ENCODE measurements around the gene TMEM238.

Gene TMEM238

DNA sequence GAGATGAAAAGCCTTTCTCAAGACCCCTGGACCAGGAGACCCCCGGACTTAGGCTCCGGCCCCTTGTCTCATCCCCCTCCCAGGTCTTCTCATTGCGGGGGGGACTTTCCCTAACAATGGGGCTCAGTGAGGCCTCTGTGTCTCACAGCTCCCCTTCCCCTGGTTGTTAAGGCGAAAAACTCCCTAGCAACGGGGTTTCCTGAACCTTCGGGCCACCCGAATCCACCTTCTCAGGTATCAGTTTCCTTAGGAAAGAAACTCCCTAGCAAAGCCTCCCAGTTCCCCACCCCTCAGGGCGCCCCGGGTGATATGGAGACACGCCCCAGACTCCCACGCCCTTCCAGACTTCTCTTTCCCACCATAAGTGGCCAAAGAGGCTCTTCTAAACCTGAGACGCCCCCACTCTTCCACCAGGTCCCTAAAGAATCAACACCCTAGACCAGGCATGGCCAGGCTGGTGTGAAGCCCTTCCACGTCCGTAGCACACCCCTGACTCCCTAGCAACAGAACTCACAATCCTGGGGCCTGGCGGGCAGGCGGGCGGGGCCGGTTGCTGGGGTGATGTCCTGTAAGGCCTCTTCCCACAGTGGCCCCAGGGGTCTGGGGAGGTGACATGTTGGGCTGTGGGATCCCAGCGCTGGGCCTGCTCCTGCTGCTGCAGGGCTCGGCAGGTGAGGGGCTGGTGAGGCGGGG is 7.7 kb downstream of the TMEM238 start, which contains the start of gene TMEM190:
Gene TMEM190 (plus strand): TSS at position 586 of the 693 bp plus-strand sequence. CDS start 28 bp downstream, at position 614.
- peak; percentile 2 for DNase-seq

- no peak for DNase-seq
These were observed 9.9 kb downstream of the TMEM238 start for GRCh38 chr19:55373993-55374757.

DNA sequence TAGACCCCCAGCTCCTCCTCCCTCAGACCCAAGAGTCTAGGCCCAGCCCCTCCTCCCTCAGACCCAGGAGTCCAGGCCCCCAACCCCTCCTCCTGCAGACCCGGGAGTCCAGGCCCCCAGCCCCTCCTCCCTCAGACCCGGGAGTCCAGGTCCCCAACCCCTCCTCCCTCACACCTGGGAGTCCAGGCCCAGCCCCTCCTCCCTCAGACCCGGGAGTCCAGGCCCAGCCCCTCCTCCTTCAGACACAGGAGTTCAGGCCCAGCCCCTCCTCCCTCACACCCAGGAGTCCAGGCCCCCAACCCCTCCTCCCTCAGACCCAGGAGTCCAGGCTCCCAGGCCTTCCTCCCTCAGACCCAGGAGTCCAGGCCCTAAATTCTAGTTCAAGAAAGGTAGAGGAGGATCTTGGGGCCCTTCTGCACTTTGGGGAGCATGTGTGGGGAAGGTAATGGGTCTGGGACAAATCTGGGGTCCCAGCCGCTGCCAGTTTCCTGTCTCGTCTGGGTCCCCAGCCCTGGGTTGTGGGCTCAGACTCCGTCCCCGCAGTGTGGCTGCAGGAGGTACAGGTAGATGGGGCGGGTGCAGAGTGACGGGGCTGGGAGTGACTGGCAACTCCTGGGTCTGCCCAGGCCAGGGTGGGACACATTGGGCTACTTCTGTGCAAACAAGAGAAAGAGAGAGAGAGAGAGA is 10.6 kb downstream of the TMEM238 start:
- no peak for DNase-seq

- DNase-seq, result no peak
These were observed 11.6 kb downstream of the TMEM238 start for GRCh38 chr19:55372316-55373081.

DNA sequence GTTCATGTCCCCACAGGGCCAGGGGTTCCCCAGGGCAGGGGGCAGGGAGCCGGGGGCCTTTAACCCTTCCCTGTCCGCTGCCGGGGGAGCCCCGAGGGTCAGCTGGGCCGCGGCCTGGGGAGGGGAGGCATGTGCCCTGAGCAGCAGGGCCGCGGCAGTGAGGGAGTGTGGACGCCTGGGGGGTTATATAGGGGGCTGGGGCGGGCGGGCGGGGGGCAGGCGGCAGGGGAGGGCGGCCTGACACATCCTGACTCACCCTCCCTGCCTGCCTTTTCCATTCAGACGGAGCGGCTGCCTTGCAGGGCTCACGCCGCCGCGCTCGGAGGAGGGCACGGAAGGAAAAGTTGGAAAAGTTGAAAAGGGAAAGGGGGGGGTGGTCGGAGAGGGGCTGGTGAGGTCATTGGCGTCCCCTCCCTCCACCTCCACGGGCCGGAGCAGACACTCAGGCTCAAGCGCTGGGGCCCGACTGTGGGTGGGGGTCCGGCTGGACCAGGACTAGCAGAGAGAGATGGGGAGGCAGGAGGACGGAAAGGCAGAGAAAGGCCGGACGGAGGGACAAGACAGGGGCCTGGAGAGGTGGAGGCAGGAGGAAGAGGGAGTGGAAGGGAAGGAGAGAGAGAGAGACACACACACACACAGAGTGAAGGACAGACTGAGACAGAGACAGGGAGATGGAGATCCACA is 13.6 kb downstream of the TMEM238 start, which contains the start of gene IL11:
Gene IL11 (minus strand): TSS at position 159 of the 684 bp plus-strand sequence. CDS start 153 bp downstream, at position 6.
- DNase-seq, result no peak

DNA sequence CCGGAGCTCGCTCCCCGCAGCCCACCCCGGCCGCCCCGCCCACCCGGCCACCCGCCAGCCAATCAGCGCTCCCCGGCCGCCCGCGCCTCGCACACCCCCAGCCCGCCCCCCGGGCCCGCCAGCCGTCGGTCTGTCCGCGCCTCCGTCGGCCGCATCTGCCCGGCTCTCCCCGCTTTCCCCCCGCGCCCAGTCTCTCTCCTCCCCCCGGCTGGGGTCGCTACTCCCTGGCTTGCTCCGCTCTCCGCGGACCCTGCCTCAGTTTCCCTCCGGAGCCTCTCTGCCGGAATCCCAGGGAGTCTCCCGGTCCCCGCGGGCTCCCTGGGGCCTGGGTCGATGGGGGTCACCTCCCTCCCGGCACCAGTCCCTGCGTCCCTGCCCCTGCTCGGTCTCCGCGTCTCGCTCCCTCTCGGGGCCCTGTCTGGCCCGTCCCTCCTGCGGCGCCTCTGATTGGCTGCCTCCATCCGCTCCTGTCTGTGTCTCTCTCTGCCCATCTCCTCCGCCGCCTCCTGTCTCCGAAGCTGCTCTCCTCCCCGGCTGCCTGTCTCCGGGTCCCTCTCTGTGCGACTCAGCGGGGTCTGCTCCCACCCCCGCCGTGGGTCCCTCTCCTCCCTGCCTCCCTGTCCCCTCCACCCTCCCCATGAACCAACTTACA is 14.3 kb downstream of the TMEM238 start:
- DNase-seq, result peak; percentile 25

DNA sequence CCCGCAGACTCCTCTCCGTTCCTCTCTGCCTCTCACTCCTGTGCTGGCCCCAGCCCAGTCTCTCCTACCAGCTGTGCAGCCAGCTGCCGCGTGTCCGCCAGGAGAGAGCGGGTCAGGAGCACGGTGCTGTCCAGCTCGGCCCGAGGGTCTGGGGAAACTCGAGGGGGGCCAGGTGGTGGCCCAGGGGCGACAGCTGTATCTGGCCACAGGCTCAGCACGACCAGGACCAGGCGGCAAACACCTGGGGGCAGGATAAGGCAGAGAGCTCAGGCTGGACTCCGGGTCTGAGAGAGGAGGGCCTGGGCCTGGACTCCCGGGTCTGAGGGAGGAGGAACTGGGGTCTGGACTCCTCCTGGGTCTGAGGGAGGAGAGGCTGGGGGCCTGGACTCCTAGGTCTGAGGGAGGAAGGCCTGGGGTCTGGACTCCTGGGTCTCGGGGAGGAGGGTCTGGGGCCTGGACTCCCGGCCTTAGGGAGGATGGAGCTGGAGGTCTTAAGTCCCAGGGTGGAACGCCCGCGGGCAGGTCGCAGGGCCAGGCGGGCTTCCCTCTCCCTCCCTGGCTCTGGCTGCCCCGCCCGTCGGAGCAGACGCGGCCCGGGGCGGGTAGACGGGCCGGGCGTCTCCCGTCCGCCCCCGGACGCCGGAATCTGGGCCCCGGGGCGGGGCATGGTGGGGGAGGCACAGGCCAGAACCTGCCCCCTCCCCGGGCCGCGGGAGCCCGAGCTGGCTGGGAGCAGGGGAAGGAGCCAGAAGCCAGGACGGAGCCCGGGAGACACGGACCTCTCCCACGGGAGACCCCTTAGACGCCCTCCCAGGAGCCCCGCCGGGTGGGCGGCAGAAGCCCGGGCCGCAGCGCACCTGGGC is 15.2 kb downstream of the TMEM238 start:
- DNase-seq, result no peak

DNA sequence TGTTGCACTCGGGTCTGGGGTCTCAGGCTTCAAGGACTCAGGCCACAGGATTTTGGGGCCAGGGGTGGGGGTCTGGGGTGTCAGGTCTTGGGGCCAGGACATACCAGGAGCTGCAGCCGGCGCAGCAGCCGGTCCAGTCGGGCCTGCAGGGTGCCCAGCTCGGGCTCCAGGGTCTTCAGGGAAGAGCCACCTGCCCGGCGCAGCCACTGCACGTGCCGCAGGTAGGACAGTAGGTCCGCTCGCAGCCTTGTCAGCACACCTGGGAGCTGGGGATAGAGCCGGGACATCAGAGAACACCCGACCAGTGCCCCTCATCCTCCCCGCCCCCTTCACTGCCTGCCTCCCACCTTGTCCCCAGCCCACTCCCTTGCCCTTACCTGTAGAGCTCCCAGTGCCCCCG is 16.0 kb downstream of the TMEM238 start:
- DNase-seq, result no peak

GRCh38 chr19:55366790-55367189 is 17.3 kb downstream of the TMEM238 start:
- no peak for DNase-seq

DNA sequence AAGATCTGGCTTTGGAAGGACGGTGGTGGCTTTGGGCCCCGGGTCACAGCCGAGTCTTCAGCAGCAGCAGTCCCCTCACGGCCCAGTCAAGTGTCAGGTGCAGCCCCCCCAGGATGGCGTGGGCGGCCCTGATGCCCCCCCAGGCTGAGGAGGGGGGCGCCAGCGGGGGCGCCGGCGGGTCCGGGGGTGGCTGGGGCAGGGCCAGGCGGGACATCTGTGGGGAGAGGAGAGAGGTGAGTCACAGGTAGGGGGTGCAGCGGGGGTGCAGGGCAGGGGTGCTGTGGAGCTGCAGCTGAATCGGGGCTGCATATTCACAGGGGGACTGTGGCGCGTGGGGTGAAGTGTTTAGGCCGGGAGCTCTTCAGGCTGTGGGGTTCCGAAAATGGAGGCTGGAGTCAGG is 18.1 kb downstream of the TMEM238 start:
- DNase-seq, result no peak

GRCh38 chr19:55365245-55365644 is 18.8 kb downstream of the TMEM238 start:
- no peak for DNase-seq

DNA sequence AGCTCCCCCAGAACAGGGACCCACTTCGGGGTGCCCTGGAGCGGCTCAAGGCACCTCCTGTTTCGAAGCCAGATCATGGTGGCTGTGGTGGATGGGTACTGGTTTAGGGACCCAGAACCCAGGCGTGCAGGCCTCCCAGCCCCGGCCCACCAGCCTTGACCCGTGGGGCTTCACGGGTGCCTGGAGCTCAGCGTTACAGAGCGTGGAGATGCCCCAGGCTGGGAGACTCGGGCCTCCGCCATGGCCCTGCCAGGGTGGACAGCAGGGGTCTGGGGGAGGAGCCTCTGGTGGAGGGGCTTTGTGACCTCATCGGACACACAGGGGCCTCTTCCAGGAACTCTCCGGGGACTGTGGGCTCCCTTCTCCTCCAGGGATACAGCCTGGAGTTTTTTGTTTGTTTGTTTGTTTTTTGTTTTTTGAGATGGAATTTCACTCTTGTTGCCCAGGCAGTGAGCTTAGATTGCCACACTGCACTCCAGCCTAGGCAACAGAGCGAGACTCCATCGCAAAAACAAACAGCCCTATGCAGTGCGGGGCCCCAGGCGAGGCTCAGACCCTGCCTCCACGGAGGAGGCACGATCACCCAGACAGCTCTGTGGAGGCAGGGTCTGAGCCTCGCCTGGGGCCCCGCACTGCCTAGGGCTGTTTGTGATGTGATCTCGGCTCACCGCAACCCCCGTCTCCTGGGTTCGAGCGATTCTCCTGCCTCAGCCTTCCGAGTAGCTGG is 20.9 kb downstream of the TMEM238 start, which contains the start of gene GARIN5B:
Gene GARIN5B (minus strand): TSS at position 271 of the 727 bp plus-strand sequence. CDS start 194 bp downstream, at position 77.
- DNase-seq, result no peak

DNA sequence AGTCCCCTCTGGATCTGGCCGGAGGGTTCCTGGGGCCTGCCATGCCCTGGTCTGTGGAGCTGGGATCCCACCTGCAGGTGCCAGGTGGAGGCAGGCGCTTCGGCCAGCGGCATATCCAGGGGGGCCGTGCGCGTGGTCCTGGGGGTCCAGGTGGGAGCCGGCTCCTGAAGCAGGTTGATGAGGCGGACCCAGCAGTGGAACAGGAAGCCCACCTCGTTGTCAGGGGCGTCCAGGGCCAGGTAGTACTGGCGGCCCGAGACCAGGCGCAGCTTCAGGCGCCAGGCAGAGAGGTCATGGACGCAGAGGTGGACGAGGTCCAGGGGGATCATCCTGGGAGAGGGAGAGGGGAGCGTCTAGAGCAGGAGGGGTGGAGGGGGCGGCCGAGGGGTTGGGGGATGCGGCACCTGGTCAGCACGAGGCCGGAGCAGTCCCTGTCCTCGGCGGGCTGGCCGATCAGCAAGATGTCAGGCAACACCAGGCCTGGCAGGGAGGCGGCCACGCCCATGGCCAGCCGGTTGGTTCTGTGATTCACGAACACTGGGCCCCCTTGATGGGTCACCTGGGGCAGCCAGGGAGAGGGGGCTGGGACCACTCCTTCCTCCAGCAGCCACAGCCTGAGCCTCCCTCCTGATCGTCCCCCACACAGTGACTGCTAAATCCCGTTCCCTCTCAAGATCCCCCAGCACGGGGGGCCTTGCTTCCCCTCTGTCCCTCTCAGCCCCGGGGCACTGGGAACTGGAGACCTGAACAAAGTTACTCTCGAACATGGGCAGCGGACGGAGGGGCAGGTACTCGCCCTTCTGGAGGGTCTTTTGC is 21.7 kb downstream of the TMEM238 start:
- no peak for DNase-seq

DNA sequence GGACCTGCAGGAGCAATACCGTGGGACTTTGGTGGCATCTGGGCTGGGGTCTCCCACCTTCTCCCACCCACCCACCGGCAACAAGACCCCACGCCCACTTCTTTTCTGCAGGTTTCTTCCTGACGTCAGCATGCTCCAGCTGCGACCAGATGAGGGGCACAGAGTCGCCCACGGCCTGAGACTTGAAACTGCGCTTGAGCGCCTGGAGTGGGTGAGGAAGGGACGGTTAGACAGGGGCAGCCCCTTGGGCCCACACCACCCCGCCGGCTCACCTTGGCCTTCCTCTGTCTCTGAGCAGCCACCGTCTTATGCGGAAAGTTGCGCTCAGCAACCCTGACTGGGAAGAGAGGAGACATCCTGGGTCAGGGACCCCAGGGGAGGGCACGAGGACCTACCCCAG is 23.2 kb downstream of the TMEM238 start:
- DNase-seq, result no peak

GRCh38 chr19:55358943-55359908 is 24.9 kb downstream of the TMEM238 start:
- DNase-seq, result no peak

GRCh38 chr19:55358493-55358892 is 25.6 kb downstream of the TMEM238 start:
- no peak for DNase-seq

GRCh38 chr19:55355213-55355821 is 28.8 kb downstream of the TMEM238 start:
- DNase-seq, result no peak

All from DMS79 treated with DMSO at 0.1 percent for 48 hours (cell line).